HG02970 (cell line): Measurements from ENCODE around the gene FOXD2.

Source experiments
- ATAC-seq: cut with Tn5 transposase; IDR thresholded peaks from one replicate; pipeline ENCODE4 v1.9.1; 2021; ENCODE audit warnings: mild to moderate bottlenecking, moderate library complexity, moderate number of reproducible peaks; ENCODE audit not compliant: unreplicated experiment, low FRiP score

The FOXD2 gene

DNA sequence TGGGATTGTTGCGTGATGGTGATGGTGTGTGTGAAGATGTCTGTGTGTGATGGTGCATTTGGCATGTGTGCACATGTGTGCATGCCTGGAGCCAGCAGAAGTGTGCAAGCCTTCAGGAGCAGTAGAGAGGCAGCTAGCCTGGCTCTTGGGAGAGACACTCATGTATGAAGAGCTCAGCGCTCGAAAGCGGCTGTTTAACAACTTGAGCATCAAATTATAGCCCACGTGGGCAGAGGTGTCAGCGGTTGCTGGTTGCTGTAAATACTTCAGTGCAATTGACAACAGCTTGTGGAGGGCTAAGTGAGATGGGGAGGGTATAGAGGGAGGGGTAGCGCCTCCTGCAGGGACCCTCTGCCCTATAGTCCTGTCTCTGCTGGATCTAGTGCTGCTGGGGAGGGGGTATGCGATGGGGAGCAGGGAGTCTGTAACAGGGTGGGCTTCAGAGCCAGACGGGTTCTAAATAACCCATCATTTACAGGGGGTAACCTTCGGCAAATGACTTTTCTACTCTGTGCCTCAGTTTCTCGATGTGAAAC is 21.5 kb downstream of the FOXD2 start:
- no peak for ATAC-seq

DNA sequence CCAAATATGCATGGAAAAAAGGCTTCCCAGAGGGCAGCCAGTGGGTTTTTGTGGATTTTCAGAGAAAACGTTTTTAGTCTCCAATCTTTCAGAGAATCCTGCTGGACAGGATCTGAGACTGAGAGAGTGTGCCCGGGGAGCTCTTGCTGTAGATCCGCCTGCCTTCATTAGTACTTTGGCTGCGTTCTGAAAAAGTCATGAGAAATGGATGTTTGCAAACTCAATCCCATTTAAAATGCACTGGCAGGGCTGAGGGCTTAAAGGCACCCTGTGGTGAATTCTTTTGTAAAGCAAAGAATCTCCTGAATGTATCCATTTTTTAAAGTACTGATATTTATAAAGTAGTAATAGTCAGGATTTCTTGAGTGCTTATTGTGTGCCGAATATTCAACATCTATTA is 22.2 kb downstream of the FOXD2 start:
- ATAC-seq: no peak

DNA sequence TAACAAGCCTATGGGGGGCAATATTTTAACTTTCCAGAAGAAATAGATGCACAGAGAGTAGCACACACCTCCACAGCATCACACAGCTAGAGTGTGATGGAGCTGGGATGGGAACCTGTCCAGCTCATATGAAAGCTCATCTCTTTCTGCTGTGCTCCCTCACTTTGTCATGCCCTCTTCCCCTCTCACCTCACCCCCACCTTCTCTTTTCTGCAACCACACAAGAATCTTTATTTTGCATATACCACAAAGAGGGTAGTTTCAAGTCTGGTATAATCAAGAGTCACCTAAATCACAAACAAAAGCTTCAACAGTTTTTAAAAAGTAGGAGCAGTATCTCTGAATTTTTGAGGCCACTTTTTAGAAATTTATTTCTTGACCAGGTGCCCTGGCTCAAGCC is 22.6 kb downstream of the FOXD2 start:
- no peak for ATAC-seq

DNA sequence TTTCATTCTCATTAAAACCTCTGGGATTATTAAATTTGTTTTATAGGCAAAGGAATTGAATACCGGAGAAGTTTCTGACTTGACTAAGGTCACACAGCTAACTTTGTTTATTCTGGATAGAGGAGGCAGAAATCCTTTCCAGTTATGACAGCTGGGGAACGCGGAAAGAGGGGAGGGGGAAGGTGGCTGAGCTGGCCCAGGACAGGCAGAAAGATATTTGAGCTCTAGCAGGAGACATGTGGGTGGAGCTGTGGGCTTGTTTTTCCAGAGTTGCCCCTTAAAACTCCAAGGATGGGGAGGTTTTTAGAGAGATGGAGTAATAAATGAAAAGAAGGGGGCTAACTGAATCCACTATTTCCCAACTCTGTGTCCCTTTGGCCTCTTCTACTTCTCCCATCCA is 27.8 kb downstream of the FOXD2 start:
- no peak for ATAC-seq

DNA sequence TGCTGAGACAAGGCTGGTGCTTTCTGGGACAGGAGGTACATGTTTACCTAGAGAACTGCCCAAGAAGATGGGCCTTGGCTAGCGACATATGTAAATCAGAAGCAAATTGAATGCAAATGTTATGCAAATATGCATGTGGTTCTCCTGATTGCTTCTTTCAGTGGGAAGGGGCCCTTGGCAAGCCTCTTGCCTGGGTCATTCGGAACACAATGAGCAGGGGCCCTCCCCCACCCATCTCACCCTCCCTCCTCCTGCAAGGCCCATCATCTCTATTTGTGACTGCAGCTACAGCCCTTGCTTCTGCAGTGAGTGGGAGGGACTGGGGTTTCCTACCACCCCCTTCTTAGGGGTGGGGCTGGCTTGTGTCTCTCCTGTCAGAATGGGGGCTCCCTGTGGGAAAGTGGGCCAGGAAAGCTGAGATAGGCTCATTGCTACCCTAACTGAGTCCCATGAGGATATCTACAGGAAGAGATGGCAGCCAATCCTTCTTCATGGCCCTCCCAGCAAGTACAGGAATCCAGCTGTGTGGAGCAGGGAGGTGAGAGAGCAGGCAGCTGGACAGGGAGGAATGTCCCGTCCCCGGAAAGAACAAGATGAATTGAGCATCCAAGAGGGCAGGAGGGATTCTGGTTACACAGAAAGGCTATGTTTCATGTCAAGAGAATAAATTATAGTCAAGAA is 31.0 kb downstream of the FOXD2 start:
- ATAC-seq: no peak

DNA sequence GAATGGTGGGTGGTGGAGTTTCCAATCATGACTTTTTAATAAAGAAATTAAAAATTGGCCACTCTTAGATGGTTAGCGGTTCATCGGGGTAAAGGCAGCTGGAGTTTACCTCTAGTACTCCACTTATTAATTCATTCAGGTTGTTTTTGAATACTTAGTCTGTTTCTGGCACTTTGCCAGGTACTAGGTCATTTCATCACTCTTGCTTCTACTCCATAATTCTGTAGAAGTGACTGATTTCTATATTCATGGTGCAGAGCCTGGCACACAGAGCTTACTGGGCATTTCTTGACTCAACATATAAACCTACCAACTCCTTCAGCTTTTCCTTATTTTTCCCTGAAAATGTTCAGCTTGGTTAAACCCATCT is 31.5 kb downstream of the FOXD2 start:
- ATAC-seq: no peak

DNA sequence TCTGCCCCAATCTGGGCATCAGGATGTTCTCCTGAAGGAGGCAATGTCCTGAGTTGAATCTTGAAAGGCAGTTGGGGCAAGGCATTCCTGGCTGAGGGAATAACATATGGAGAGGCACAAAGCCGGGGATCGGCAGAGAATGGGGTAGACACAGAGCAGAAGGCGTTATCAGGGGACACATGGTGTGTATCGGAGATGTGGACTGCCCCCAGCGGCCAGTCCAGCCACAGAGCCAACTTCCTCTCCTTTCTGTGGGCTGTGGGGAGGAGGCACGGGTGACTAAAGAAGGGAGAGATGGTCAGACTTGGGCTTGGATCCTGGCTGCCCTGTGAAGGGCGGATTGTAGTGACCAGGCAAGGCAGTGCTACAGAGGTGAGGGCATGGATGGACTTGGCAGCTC is 32.1 kb downstream of the FOXD2 start:
- ATAC-seq: no peak

DNA sequence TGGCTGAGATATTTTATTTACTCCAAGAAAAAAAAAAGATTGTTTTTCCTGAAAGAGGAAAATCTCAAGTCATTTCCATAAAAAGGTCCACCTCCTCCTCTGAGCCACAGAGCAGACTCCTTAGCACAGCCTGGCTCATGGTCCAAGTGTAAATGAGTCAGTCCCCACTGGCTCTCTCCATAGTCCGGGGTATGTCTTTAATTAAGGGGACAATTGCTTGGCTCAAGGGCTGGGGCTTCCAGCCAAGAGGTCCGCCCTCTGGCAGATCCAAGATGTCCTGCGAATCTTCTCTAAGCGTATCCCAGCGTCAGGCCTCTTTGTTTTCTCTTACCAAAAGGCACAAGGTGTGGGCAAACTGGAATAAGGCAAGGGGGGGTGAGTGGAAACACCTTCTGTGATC is 33.3 kb downstream of the FOXD2 start:
- ATAC-seq: no peak

DNA sequence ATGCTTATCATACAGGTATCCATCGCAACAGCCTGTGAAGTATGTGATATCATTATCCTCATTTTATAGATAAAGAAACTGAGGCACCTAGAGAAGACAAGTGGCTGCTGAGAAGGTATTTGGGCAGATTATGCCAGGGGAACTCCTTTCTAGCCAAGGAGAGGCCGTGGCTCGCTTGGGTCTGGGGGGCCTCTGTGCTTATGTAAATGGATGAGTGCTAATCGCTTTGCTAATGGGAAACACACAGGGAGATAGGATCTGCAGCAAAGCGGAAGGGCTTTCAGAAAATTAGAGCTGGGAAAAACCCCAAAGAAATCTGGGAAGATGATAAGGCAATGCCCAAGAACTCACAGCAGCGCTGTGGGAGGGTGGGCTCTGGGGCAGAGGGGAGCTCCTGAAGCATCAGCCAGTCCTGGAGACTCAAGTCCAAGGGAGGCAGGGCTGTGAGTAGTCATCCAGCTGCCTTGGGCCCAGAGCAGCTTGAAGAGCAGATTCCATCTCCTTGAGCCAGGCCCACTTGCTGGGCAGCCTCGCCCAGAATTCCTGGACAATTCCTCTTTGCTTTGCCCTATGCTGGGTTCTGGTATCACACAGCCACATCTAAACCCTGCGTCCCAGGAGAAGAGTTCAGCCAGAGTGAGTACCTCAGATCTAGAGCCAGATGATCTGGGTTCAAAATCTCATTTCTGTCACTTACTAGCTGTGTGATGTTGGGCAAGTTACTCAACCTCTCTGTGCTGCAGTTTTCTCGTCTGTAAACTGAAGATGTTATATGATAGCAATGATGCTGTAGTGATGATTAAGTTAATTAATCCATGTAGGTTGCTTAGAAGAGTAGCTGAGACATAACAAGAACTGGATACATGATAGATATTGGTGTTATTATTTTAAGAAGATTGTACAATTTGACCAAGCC is 36.7 kb downstream of the FOXD2 start:
- no peak for ATAC-seq

DNA sequence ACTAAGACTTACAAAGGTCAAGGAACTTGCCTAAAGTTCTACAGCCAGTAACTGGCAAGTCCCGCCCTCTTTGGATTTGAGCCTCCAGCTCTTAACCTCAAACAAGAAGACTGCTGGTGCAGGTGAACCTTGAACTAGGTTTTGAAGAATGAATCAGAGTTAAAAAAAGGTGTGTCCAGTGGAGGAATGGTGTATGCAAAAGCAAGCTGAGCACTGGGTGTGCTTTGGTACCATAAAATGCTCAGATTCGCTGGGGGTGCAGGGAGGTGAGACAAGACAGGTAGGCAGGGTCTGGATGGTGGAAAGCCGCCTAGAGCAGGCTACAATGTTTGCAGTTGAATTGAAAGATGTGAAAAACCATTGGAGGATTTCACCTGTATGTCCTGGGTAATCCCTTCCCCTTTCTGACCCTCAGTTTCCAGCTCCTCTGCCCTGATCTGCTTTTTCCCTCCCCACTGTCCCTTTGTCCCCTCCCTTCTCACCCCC is 39.8 kb downstream of the FOXD2 start:
- ATAC-seq: no peak

DNA sequence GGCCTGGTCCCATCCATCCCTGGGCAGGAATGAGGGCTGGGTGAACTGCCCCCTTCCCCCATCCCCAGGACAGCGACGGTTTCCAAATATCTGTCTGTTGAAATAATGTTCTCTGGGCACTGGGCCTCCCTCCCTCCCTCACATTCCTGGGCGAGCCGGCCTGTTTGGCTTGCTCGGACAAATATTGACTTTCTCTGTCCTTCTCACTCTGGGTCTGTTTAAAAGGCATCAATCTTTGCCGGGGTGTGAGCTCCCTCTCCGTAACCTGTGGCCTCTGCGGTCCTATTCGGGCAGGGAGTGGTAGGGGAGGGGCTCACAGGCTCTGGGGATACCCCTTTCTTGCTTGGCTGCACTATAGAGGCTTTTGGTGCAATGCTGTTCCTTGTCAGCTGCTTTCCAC is 40.2 kb downstream of the FOXD2 start:
- ATAC-seq: no peak

DNA sequence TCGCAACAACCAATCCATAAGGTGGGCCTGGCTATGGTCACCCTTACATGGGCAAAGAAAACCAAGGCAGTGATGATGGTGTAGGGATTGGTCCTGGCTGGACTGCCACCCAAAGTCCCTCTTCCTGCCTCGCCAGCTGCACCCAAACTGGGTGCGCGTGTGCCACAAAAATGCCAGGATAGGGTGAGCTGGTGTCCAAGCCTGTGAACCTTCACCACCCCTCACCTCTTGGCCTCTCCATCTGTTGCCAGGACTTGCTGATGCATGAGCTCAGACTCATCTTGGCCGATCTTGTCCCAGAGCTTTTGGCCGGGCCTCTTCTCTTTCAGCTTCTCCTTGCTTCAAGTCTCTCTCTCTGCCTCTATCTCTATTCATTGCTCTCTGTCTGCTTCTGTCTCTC is 41.8 kb downstream of the FOXD2 start:
- ATAC-seq: no peak

DNA sequence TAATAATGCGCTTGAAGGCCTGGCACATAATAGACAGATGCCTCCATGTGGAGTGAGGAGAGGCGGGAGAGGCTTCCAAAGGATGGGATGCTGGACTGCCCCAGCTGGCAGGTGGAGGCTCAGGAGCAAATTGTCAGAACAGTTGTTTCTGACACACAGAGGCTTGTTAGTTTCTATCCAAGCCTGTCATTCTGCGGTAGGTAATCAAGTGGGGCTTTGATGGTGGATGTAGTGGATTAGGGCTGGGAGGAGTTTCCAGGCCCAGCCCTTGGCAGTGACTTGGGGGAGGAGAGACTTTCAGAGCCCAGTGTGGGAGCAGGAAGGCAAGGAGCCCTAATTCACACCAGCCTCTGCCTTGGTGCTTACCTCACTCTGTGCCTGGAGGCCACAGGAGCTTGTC is 44.1 kb downstream of the FOXD2 start:
- ATAC-seq: no peak

DNA sequence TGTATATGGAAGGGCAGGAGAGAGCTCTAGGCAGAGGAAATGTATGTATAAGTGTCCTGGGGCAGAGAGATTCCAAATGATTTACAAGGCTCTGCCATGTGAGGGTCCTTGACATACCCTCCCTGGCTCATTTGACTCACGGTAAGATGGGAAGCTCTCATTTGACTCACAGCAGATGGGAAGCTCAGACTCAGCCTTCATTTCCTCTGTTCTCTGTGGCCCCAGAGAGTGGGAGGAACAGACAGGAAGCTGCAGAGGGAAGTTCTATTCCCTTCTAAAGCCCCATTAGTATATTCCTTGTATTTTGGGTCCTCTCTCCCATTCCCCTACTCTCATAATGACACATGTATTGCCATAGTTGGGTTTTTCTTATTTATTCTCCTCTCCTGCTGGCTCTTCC is 44.9 kb downstream of the FOXD2 start:
- no peak for ATAC-seq

DNA sequence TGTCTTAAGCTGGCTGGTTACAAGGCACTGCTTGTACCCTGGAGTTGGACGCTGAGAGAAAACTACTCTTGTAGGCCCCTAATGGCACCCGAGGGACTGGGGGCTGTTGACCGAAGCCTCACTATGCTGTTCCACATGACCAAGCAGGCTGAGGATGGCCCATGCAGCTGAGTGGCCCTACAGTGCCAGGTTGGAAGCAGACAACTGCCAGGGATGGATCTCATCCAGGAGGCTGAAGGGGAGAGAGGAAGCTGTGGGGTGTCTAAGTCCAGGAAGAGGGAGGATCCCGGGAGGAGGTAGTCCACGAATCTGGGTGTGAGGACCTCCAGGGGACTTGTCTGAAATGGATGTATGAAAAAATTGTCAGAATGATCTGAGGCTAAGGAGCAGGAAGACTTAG is 45.8 kb downstream of the FOXD2 start:
- ATAC-seq: no peak

DNA sequence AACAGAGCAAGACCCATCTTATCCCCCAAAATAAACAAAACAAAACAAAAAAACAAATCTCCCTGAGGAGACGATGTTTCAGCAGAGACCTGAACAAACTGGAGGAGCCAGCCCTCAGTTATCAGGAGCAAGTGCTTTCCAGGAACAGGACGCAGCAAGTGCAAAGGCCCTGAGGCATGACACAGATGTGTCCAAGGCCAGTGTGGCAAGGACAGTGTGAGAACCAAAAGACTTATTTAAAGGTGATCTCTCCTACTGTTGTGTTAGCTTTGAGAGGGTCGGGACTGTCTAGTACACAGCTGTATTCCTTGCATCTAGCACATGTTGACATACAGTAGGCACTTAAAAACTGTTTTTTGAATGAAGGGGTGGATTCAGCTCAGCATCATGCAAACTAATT is 48.0 kb downstream of the FOXD2 start:
- ATAC-seq: no peak

DNA sequence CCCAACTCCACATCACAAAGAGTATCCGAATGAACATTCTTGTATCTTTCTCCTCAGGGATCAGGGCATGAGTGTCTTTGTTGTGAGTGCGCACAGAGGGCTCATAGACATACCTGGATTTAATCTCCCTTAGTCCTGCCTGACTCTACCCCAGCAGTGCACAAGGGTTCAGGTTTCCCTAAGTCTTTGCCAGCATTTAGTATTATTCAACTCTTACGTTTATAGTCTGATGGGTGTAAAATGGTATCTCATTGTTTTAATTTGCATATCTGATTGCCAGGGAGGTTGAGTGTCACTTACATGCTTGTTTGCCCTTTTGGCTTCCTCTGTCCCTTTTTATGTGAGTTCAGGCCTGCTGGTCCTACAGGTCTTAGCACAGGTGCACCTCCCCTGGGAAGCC is 49.5 kb downstream of the FOXD2 start:
- ATAC-seq: no peak

DNA sequence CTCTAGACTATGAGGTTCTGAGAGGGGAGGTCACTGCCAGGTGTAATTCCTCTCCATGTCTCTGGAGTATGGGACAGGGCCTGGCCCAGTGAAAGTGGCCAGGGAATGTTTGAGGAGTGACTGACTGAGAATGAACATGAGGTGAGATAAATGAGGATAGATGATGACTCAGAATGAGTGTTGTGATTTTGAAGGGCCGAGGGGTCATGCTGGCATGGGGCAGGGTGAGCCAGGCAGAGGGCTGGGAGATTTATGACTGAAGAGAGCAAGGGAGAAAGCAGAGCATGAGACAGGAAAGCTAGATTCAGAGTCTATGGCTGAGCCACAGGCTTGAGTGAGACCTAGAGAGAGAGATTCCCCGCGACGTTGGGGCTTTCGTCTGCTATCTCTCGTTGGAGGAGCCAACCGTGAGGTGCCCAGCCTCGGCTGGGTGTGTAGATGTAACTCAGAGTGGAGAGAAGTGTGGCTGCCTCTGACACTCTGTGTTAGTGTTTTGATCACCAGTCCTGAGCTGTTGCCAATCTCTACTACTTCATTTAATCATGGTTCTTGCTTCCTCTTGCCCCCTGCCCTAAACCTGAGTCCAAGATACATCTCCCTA is 50.1 kb downstream of the FOXD2 start:
- no peak for ATAC-seq
